ENCODE results near the gene PAX5.

Gene PAX5

GRCh38 chr9:37037503-37038301, 3.6 kb upstream of the PAX5 start:
- no peak for DNase-seq (ENCODE audit: low spot score)

- peak; percentile 35 for DNase-seq (ENCODE audit: low spot score)
Observed at GRCh38 chr9:37036776-37037502, 2.9 kb upstream of the PAX5 start.

DNA sequence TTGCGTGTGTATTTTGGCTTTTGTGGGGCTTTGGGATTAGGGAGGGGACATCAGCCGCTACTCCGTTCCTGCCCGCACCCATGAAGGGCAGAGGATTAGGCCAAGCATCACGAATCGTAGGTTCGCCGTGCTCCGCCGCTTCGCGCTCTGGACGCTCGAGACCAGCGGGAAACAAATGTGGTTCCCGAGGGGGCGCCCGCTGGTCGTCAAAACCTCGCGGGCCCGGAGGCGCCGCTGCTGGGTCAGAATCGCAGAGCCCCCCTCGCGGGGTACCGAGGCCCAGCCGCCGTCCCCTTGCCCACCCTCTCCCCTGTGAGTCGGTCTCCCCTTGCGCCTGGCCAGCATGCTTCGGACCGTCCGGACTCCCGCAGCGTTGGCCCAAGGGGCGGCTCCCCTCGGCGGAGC, 2.3 kb upstream of the PAX5 start:
- no peak for DNase-seq (ENCODE audit: low spot score)

DNA sequence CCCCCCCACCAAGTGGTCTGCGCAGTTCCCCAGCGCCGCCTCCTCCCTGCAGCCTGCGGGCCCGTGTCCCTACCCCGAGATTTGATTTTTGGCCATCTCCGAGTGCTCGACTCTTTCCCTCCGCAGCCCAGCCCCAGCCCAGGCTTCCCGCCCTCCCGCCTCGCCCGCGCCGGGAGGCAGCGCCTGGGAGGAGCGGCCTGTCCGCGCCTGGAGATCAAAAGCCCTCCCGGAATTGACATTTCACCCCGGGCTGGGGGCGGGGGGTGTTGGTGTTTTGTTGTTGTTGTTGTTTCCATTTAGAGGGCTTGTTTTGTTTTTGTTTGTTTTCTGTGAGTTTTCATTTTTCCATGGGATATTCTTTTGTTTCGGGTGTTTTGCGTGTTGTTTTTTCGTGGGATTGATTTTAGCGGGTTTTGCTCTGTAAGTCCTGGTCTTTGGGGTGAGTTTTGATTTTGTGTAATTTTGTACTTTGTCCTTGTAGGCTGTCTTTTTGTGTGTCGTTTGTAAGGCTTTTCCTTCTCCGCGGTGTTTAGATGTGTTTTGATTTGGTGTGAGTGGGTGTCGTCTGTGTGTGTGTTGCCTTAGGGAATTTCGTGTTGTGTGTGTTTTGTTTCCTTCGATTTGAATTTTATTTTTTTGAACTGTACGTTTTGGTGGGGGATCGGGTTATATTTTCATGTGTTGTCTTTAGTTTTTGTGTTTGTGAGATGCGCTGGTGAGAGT, 1.7 kb upstream of the PAX5 start:
- no peak for DNase-seq (ENCODE audit: low spot score)

GRCh38 chr9:37034938-37035647, 1.0 kb upstream of the PAX5 start:
- no peak for DNase-seq (ENCODE audit: low spot score)

DNA sequence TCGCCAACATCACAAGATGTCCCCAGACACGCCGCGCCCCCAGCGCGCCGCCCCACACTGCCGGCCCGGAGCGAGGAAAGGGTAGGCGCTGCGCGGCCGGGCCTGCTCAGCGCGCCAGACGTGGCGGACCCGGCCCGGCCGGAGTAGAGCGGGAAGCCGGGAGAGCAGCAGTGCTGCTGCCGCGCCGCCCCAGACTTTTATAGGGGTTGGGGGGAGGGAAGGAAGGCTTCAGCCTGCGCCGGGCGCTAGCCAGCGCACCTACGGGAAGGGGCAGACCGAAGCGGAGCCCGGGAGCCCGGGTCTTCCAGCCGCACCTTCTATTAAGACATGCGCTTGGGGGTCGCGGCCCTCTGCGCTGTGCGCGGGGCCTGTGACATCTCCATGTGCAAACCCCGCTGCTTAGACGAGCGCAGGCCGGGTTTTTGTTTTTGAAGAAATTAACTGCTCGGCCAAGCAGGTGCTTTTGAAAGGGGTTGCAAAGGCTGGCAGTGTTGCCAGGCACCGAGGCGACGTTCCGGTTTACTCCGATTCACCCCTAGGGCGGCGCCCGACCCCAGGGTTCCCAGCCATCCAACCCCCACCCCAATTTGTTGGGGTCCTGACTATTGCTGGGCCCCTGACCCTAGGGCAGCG, 353 bp upstream of the PAX5 start:
- DNase-seq (ENCODE audit: low spot score) = peak; percentile 25

DNA sequence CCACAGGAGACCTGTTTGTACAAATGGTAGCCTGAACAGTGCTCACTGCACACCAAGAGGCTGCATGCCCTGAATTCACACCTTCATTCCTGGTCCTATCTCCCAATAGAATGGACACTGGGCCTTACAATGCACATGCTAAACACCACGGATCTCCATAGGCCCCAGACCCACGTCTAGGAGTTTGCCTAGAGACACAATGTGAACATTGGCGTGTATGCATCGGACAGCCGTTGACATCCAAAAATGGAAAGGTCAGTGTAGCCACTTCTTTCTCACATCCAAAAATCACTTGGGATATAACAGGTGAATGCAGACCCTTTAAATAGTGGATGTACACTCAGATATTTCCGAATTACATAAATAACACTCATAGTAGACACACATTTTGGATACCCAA, 927 bp downstream of the PAX5 start:
- DNase-seq (ENCODE audit: low spot score) = no peak

GRCh38 chr9:37032713-37033112, 1.4 kb downstream of the PAX5 start:
- no peak for DNase-seq (ENCODE audit: low spot score)

GRCh38 chr9:37031902-37032301, 2.2 kb downstream of the PAX5 start:
- DNase-seq (ENCODE audit: low spot score) = no peak

- no peak for DNase-seq (ENCODE audit: low spot score)
Observed at GRCh38 chr9:37031081-37031480, 3.0 kb downstream of the PAX5 start.

DNA sequence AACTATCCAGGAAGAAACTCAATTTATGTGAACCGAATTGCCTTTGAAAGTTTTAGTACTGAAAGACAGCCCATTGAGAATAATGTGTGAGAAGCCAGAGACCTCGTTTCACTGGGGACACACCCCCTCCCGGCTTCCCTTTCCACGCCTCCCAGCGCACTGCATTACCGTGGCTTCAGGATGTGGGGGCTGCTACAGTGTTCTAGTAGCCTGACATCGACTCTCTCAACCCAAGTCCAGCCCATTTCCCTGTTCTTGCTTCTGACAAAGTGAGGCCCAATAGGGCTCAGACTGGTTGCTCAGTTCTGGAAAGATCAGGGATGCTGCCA, 3.5 kb downstream of the PAX5 start:
- no peak for DNase-seq (ENCODE audit: low spot score)

DNA sequence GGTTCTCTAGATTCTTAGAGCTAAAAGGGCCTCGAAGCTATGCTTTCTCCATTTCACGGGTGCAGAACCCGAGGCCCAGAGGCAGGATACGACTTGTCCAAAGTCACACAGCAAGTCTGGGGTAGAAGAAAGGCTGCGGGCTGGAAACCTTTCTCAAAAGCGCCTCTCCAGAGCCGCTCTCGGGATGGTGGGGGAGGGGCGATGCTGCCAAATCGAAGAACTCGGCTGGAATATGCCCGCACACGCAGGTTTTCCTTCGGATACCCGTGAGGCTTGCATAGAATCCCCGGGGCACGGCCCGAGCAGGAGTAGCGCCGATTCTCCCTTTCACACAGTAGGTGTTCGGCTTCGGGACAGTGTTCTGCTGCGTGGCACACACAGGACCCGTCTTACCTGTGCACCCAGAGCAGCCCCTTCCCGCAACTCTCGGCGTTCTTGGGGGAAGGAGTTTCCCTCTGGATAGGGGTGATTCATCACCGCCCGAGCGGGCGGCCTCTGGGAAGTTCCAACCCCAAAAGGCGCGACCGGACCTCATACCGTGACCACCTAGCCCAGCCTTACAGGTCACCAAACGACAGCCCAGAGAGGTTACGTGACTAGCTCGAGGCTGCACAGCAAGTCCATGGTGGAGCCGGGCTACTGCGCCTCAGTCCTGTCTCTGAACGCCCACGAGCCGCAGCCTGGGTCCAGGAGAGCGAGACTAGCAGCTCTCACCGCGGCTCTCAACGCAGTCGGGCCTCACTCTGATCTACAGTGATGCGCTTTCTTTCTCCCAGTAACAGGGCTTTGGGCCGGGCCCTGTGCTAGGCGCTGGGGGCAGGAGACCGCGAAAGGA, 4.1 kb downstream of the PAX5 start:
- peak; percentile 24 for DNase-seq (ENCODE audit: low spot score)

DNA sequence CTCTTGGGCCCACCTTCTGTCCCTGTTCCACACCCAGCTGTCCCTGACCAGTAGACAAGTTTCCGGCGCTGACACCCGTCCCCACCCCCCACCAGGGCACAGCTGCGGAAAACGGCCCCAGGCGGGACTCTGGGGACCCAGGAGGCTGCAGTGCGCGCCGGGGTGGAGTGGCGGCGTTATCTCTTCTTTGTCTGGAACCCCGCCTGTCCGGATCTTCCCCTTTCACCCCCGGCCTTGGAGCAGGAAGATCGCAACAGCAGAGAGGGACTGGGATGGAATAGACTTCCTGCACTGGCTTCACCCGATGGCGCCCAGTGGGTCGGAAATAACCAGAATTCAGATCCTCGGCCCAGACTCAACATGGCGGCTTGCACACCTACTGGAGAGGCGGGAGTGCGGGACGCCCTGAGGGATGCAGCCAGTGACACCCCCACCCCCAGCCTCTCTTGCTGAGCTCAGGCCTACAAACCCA, 4.7 kb downstream of the PAX5 start:
- DNase-seq (ENCODE audit: low spot score) = no peak

- no peak for DNase-seq (ENCODE audit: low spot score)
Observed at GRCh38 chr9:37028420-37029031, 5.5 kb downstream of the PAX5 start.

DNA sequence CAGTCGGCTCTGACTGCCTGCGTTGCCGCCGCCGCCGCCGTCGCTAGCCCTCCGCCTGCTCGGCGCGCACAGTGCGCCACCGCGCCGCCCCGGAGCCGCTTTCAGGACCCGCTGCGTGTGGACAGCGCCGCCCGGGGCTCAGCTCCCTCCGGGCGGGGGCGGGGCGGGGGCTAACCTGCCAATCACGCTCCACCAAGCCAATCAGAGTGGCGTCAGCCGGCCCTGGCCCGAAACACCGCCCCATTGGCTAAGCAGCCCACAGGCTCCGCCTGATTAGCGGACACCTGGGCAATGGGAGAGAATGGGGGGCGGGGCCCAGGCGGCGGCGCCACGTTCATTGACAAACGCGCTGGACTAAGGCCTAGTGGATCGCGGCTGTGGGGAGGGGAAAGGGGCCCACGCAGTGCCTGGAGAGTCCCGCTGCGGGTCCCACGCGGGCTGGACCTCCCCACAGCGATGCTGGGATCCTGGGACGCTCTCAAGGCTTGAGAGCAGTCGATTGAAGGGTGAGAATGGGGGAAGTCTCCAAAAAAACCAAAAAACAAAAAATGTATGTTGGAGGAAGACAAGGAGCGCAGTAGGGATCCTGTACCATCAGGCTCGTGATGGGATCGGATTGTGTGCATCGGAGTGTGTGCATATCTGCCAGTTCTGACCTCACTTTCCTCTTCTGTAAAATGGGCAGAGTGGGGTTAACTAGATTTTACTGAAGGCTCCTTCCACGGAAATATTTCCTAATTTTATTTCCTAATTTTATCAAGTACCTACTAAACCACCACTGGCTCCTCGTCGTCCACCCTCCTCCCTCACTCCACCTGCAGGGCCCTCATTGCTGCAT, 6.3 kb downstream of the PAX5 start:
- peak; percentile 90 for DNase-seq (ENCODE audit: low spot score)

DNA sequence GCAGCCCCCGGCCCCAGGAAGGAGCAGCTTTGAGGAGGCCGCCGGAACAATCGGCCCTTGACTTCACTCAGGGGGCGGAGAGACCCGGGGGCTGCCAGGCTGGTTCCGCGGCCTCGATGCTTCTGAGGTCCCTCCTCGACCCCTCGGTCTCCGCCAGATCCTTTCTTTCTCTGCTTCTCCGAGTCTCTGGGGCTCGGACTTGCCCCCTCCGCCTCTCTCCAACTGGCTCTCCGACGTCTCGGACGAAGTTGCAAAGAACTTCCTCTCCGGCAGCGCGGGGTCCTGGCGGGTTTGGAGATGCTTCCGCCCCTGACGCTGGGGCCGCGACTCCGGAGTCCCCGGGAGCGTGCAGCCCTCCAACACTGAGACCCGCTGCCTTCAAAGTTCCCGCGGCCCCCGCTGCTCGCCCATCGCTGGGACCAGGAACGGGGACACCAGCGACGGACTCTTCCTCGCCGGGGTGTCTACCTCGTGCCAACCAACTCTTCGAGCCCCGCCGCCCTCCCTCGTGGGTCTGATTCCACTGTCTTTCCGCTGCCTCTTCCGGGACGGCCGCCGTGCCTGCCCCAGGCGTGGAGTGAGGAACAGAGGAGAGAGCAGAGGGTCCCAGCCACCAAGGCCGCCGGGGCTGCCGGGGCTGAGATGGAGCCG, 7.0 kb downstream of the PAX5 start:
- DNase-seq (ENCODE audit: low spot score) = no peak

DNA sequence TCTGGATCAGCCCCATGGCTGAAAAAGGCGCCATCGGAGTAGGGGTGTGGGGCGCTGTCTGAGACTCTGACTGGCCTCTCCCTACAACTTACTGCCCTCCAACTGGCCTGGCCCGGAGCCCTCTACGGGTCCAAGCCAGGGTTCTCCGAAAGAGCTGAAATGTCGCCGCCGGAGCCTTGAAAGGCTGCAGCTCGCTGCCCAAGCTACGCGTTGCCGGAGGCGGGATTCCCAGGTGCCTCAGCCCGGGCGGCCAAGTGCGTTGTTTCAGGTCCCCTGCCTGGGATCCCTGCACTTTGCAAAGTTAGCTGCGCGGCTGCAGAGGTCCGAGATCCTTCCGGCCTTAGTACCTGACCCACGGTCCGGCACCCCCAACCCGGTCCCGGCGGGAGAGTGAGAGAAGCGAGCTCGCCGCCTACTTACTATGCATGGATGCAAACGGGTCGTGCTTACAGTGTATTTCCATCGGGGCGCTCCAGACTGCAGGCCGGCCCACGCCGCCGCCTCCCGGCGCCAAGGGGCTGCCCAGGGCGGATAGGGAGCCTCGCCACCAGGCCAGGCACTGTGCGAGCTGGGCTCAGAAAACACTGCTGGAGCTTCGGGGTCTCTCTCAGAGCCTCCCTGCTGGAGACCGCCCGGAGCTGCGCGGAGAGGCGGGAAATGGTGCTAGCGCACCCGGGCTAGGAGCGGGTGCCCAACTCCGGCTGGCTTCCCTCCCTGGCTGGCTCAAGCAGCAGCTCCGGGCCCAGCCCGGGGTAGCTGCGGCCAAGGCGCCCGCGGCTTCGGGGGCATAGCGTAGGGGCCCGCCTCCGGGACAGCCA, 7.7 kb downstream of the PAX5 start:
- no peak for DNase-seq (ENCODE audit: low spot score)

DNA sequence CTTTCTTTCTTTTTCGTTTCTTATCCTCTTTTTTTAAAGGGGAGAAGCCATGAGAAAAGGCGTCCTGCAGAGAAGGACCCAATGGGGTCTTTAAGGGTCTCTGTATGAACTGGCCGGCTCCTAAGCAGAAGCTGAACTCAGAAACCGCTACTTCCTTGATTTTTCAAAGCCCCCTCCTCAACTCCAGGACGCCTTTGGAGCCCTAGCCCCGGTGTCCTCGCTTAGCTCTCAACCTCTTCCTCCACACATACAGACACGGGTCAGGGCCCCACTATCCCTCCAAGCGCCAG, 8.3 kb downstream of the PAX5 start:
- DNase-seq (ENCODE audit: low spot score) = no peak
